IMR-90 (cell line): ENCODE data around the gene COMMD1. TPM values are rescaled to one million over a fixed set of nuclear protein-coding genes. Genes with fewer than 3 reads are reported as not detected.

Source experiments
- ATAC-seq: fragments of 200-7000 bp; cut with Tn5 transposase; 2 replicates; pipeline ENCODE4 v1.9.1; 2020; ENCODE audit warnings: low read depth, mild to moderate bottlenecking, moderate library complexity
- BruUV-seq: library from RNA; stranded (reverse); fragments of 400-500 nt; replicated peaks from 2 replicates; lab custom pipeline; 2021; lab: Mats Ljungman, UMichigan
- CTCF ChIA-PET: fragments of 300-600 bp; formaldehyde crosslinking; extraction: SDS; loops from one replicate; lab custom pipeline; 2021; ENCODE audit warnings: antibody characterized with exemption; lab: Yijun Ruan, JAX
- POLR2A ChIA-PET: fragments of 300-600 bp; sonication (Branson Sonifier 250); formaldehyde crosslinking; loops from one replicate; lab custom pipeline; 2022; ENCODE audit warnings: antibody characterized with exemption; ENCODE audit not compliant: unreplicated experiment; lab: Charles Lee
- DNase-seq: peaks from one replicate; pipeline ENCODE4 v3.0.0; 2013
- H2AFZ ChIP-seq: replicated peaks from 2 replicates; pipeline ENCODE3; 2013; ENCODE audit warnings: low read length, mild to moderate bottlenecking; ENCODE audit not compliant: poor library complexity
- H2AK5ac ChIP-seq: 2 replicates; pipeline ENCODE4 v1.6.1; 2013; ENCODE audit warnings: low read depth, low read length, inconsistent platforms
- H2AK9ac ChIP-seq: replicated peaks from 2 replicates; pipeline ENCODE3; 2013; ENCODE audit warnings: mild to moderate bottlenecking, low read depth, low read length, moderate library complexity; ENCODE audit not compliant: poor library complexity
- H2BK120ac ChIP-seq: 2 replicates; pipeline ENCODE4 v1.6.1; 2013; ENCODE audit warnings: low read depth, low read length, inconsistent platforms
- H2BK15ac ChIP-seq: 3 replicates; pipeline ENCODE4 v1.6.1; 2013; ENCODE audit warnings: low read depth, low read length, inconsistent platforms
- H2BK20ac ChIP-seq: 2 replicates; pipeline ENCODE4 v1.6.1; 2013; ENCODE audit warnings: low read depth, mild to moderate bottlenecking, inconsistent platforms, low read length, moderate library complexity
- H2BK5ac ChIP-seq: 2 replicates; pipeline ENCODE4 v1.6.1; 2013; ENCODE audit warnings: mild to moderate bottlenecking, low read depth, low read length, inconsistent platforms; ENCODE audit not compliant: poor library complexity, severe bottlenecking
- H3K14ac ChIP-seq: replicated peaks from 2 replicates; pipeline ENCODE4 v1.6.1; 2013; ENCODE audit warnings: low read depth, low read length, inconsistent platforms
- H3K18ac ChIP-seq: 2 replicates; pipeline ENCODE4 v1.6.1; 2013; ENCODE audit warnings: low read depth, low read length, control low read depth
- H3K23ac ChIP-seq: 2 replicates; pipeline ENCODE4 v1.6.1; 2013; ENCODE audit warnings: low read depth, low read length, inconsistent platforms
- H3K27ac ChIP-seq: 2 replicates; pipeline ENCODE4 v1.5.1; 2013; ENCODE audit warnings: mild to moderate bottlenecking, control low read depth, low read length; ENCODE audit not compliant: insufficient read depth
- H3K27me3 ChIP-seq: 2 replicates; pipeline ENCODE4 v1.6.1; 2013; ENCODE audit warnings: low read length; ENCODE audit not compliant: control insufficient read depth, insufficient read depth
- H3K36me3 ChIP-seq: 2 replicates; pipeline ENCODE4 v1.6.1; 2013; ENCODE audit warnings: low read length, mixed read lengths; ENCODE audit not compliant: control insufficient read depth, insufficient read depth
- H3K4ac ChIP-seq: 2 replicates; pipeline ENCODE4 v1.6.1; 2013; ENCODE audit warnings: low read depth, low read length, inconsistent platforms
- H3K4me1 ChIP-seq: 2 replicates; pipeline ENCODE4 v1.6.1; 2013; ENCODE audit warnings: low read length, mixed read lengths; ENCODE audit not compliant: control insufficient read depth, insufficient read depth
- H3K4me2 ChIP-seq: 2 replicates; pipeline ENCODE4 v1.6.1; 2013; ENCODE audit warnings: low read depth, mild to moderate bottlenecking, control low read depth, low read length, moderate library complexity
- H3K4me3 ChIP-seq: 2 replicates; pipeline ENCODE4 v1.5.1; 2013; ENCODE audit warnings: low read depth, mild to moderate bottlenecking, control low read depth, low read length, moderate library complexity; ENCODE audit not compliant: insufficient read depth
- H3K56ac ChIP-seq: 2 replicates; pipeline ENCODE4 v1.6.1; 2013; ENCODE audit warnings: low read length, inconsistent platforms; ENCODE audit not compliant: insufficient read depth; ENCODE audit errors: extremely low read depth
- H3K79me1 ChIP-seq, 2 experiments: 2 replicates each; pipeline ENCODE4 v1.6.1; 2013; ENCODE audit warnings: low read length in 2 of 2, inconsistent platforms in 1 of 2, low read depth in 1 of 2
- H3K9ac ChIP-seq: 2 replicates; pipeline ENCODE4 v1.6.1; 2013; ENCODE audit warnings: low read depth, low read length, control low read depth
- H3K9me1 ChIP-seq: 2 replicates; pipeline ENCODE4 v1.6.1; 2013; ENCODE audit warnings: low read length, inconsistent platforms; ENCODE audit not compliant: insufficient read depth
- H3K9me3 ChIP-seq: 2 replicates; pipeline ENCODE4 v1.6.1; 2013; ENCODE audit warnings: low read length; ENCODE audit not compliant: control insufficient read depth, insufficient read depth
- H4K20me1 ChIP-seq: 2 replicates; pipeline ENCODE4 v1.6.1; 2013; ENCODE audit warnings: low read length, inconsistent platforms; ENCODE audit not compliant: insufficient read depth
- H4K5ac ChIP-seq: 2 replicates; pipeline ENCODE4 v1.6.1; 2013; ENCODE audit warnings: mild to moderate bottlenecking, low read depth, low read length, control low read depth
- H4K8ac ChIP-seq, 2 experiments: 2 replicates each; pipeline ENCODE4 v1.6.1; 2013; ENCODE audit warnings: low read depth in 2 of 2, low read length in 2 of 2, control low read depth in 1 of 2, inconsistent platforms in 1 of 2
- H4K91ac ChIP-seq: 2 replicates; pipeline ENCODE4 v1.6.1; 2013; ENCODE audit warnings: low read depth, low read length, inconsistent platforms; ENCODE audit not compliant: insufficient read depth
- BHLHE40 ChIP-seq: fragments of 150-350 bp; IDR thresholded peaks from 2 replicates; pipeline ENCODE4 v1.6.1; 2016; ENCODE audit warnings: mild to moderate bottlenecking, low read depth, low read length
- CEBPB ChIP-seq: IDR thresholded peaks from 2 replicates; pipeline ENCODE4 v1.6.1; 2012; ENCODE audit warnings: low read depth, low read length, improper control_type of control experiment
- CHD1 ChIP-seq: IDR thresholded peaks from 2 replicates; pipeline ENCODE4 v1.6.1; 2012; ENCODE audit warnings: low read depth, low read length, improper control_type of control experiment
- CTCF ChIP-seq: conservative IDR thresholded peaks from 2 replicates; pipeline ENCODE4 v1.5.1; 2012; ENCODE audit warnings: mild to moderate bottlenecking, low read depth, low read length, improper control_type of control experiment
- FOS ChIP-seq: fragments of 150-350 bp; IDR thresholded peaks from 2 replicates; pipeline ENCODE4 v1.6.1; 2016; ENCODE audit warnings: low read depth, low read length
- MAFK ChIP-seq: IDR thresholded peaks from 2 replicates; pipeline ENCODE4 v1.6.1; 2012; ENCODE audit warnings: low read depth, low read length, improper control_type of control experiment
- MAZ ChIP-seq: IDR thresholded peaks from 2 replicates; pipeline ENCODE4 v1.6.1; 2012; ENCODE audit warnings: low read depth, mild to moderate bottlenecking, low read length, improper control_type of control experiment, moderate library complexity, borderline replicate concordance
- MXI1 ChIP-seq: IDR thresholded peaks from 2 replicates; pipeline ENCODE4 v1.6.1; 2012; ENCODE audit warnings: low read depth, mild to moderate bottlenecking, low read length, moderate library complexity, borderline replicate concordance
- NFE2L2 ChIP-seq: fragments of 150-350 bp; IDR thresholded peaks from 2 replicates; pipeline ENCODE4 v1.6.1; 2016; ENCODE audit warnings: low read depth, mild to moderate bottlenecking, low read length
- RCOR1 ChIP-seq: IDR thresholded peaks from 2 replicates; pipeline ENCODE4 v1.6.1; 2012; ENCODE audit warnings: mild to moderate bottlenecking, low read length, improper control_type of control experiment; ENCODE audit not compliant: insufficient replicate concordance
- RFX5 ChIP-seq: IDR thresholded peaks from 2 replicates; pipeline ENCODE4 v1.8.0; 2012; ENCODE audit warnings: low read depth, mild to moderate bottlenecking, low read length, moderate library complexity
- SMC3 ChIP-seq: fragments of 150-350 bp; IDR thresholded peaks from 2 replicates; pipeline ENCODE4 v1.6.1; 2016; ENCODE audit warnings: low read depth, mild to moderate bottlenecking, antibody characterized with exemption, low read length, moderate library complexity
- USF2 ChIP-seq: fragments of 150-350 bp; IDR thresholded peaks from 2 replicates; pipeline ENCODE4 v1.6.1; 2017; ENCODE audit warnings: mild to moderate bottlenecking, antibody characterized with exemption, low read length, low read depth
- WGBS, 2 experiments: methylation state at CpG; one replicate each; pipeline versions ENCODE4 v1.1.5 to v1.1.7; 2013; ENCODE audit warnings: missing lambda C conversion rate in 2 of 2; ENCODE audit not compliant: insufficient read length in 1 of 2; ENCODE audit errors: extremely low coverage in 2 of 2; 5-methylcytosine and 5-hydroxymethylcytosine counted together
- dilution Hi-C: fragments of 300-500 bp; cut with HindIII; formaldehyde crosslinking; loops from one replicate; pipeline ENCODE4 v1.14.3; 2018; ENCODE audit warnings: low sequenced_read_pairs; ENCODE audit not compliant: unreplicated experiment
- in situ Hi-C: fragments of 300-500 bp; cut with MboI; formaldehyde crosslinking; loops from 3 replicates; pipeline ENCODE4 v1.14.3; 2019; ENCODE audit warnings: low sequenced_read_pairs, inconsistent platforms, mixed read lengths
- intact Hi-C: fragments of 100-400 bp; cut with micrococcal nuclease; formaldehyde crosslinking; loops from 2 replicates; pipeline ENCODE4 v1.10.0; 2022
- polyA plus RNA-seq, 3 experiments: library from polyadenylated mRNA; depleted of rRNA; stranded (reverse); fragments of >200 nt; gene quantifications; 2 replicates each; pipeline ENCODE4 v1.2.3, GENCODE V29; 2012; ENCODE audit warnings: low replicate concordance in 1 of 3
- total RNA-seq: library from RNA; depleted of rRNA; stranded (reverse); fragments of >200 nt; gene quantifications from 2 replicates; pipeline ENCODE4 v1.2.3, GENCODE V29; 2012

Gene COMMD1
- total and polyA plus RNA-seq, 2 of the 4 experiments (the other 2 are of a cell fraction): 42.8 to 60.4 TPM

- no peak overlapping the region for H4K8ac ChIP-seq
- no peak overlapping the region for H3K4ac ChIP-seq
- no TSS peak for BruUV-seq
- no peak overlapping the region for H3K4me3 ChIP-seq
- no peak overlapping the region for H2BK5ac ChIP-seq
- WGBS, 2 experiments: no CpG with 5 or more reads among the region's 1 CpG
- CTCF ChIA-PET: interaction anchor here (0.7 to 1.0 kb wide), 2 partner anchors 303 to 407 kb away, joined by 3 read pairs; no protein-coding TSS in a partner anchor
- no peaks in the 10 kb centered on the region for H3K4me1 ChIP-seq
- H3K9me1 ChIP-seq: no peaks in the 10 kb centered on the region
- H3K56ac ChIP-seq: no peak overlapping the region
- no peak overlapping the region for H2BK15ac ChIP-seq
- H3K14ac ChIP-seq: no peak overlapping the region
- no peak overlapping the region for H3K18ac ChIP-seq
- no peak for ATAC-seq
- H4K5ac ChIP-seq: no peak overlapping the region
- POLR2A ChIA-PET: no interaction called here
- no peaks in the 10 kb centered on the region for H3K36me3 ChIP-seq
- dilution Hi-C loops (no loop called here), in situ Hi-C loops (loop anchor here (25.0 kb wide), 1 partner anchor 768 kb away; no protein-coding TSS in a partner anchor), intact Hi-C loops (loop anchor here (5.0 kb wide), 1 partner anchor 783 kb away; no protein-coding TSS in a partner anchor)
- no peak overlapping the region for H2BK120ac ChIP-seq
- H3K23ac ChIP-seq: no peak overlapping the region
- H2BK20ac ChIP-seq: no peak overlapping the region
- peaks cover 0 to 17% of the 10 kb centered on the region in 2 experiments; a peak in 2 of 4 replicates for H3K79me1 ChIP-seq
- H4K91ac ChIP-seq: no peak overlapping the region
- H3K27me3 ChIP-seq: no peaks in the 10 kb centered on the region
- no peaks in the 10 kb centered on the region for H4K20me1 ChIP-seq
- no peak overlapping the region for H2AK5ac ChIP-seq
- TF ChIP-seq NFE2L2 (no peak), BHLHE40 (no peak), SMC3 (no peak), CTCF (no peak), MAFK (no peak), MXI1 (no peak), MAZ (no peak), CEBPB (no peak), RFX5 (no peak), USF2 (no peak), RCOR1 (no peak), FOS (no peak), CHD1 (no peak)
- H2AFZ ChIP-seq: no peak overlapping the region
- H3K9me3 ChIP-seq: no peaks in the 10 kb centered on the region
- H2AK9ac ChIP-seq: no peak overlapping the region
- H3K27ac ChIP-seq: no peak overlapping the region
- DNase-seq: no peak
- H3K4me2 ChIP-seq: no peak overlapping the region
- H3K9ac ChIP-seq: no peak overlapping the region
Measured at GRCh38 chr2:61994531-61994930, 89.1 kb downstream of the COMMD1 start.
